ENCODE results near the gene RRAGC.

RRAGC gene, protein sequence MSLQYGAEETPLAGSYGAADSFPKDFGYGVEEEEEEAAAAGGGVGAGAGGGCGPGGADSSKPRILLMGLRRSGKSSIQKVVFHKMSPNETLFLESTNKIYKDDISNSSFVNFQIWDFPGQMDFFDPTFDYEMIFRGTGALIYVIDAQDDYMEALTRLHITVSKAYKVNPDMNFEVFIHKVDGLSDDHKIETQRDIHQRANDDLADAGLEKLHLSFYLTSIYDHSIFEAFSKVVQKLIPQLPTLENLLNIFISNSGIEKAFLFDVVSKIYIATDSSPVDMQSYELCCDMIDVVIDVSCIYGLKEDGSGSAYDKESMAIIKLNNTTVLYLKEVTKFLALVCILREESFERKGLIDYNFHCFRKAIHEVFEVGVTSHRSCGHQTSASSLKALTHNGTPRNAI

DNA sequence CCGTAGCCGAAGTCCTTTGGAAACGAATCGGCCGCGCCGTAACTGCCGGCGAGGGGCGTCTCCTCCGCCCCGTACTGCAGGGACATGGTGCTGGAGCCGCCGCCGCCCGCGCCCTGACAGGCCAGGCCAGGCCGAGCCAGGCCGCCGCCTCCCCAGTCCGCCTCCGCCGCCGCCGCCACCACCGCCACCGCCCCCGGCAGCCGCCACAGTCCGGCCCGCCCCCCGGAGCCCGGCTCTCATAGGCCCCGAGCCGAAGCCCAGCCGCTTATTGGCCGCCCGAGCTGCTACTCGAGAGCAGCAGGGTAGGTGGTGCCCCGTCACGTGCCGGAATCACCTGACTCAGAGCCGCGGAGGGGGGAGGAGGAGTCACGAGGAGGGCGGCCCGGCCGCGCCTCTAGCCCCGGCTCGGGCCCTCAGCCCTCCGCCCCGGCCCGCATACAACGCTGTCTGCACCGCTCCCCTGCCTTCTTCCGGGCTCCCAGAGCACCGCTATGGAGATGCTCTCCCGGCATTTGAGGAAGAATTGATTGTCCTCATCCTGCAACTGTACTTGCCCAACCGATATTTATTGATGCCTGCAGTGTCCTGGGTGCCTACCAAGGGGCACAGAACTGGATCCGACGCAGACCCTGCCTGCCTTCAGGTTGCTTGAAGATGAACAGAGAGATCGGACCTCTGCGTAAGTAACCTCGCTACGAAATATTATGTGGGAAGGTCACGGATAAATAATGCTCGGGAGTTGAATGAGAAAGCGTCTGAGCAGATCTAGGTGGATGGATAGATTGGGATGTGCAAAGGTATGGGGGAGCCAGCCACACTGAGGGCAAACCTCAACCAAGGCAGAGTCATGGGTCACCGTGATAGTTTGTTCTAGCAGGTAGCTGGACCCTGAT lies at the start of gene RRAGC:
Gene RRAGC, minus strand, starts transcription at position 212 of the 893 bp plus-strand sequence. Its CDS starts 126 bp downstream, at position 86.
- H3K4me3 ChIP-seq (ENCODE audit: low read depth, low read length), result peak within 1 kb of the TSS; percentile 97
- peak; percentile 92 for DNase-seq (ENCODE audit: low read depth)

DNA sequence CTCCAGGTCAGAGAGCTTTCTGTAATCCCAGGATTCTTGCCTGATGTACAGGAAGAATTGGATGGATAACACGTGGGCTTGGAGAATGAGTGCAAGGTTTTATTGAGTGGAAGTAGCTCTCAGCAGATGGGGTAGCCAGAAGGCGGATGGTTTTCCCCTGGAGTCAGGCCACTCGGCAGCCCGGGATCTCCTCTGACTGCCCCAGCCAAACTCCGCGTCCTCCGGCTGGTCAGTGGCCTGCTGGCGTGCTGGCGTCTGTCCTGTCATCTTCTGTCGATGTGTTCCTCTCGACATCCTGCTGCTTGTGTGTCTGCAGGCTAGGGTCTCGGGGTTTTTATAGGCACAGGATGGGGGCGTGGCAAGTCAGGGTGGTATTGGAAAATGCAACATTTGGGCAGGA lies 49.2 kb upstream of the RRAGC start:
- H3K4me3 ChIP-seq (ENCODE audit: low read depth, low read length), result no peak overlapping the region
- no peak for DNase-seq (ENCODE audit: low read depth)

DNA sequence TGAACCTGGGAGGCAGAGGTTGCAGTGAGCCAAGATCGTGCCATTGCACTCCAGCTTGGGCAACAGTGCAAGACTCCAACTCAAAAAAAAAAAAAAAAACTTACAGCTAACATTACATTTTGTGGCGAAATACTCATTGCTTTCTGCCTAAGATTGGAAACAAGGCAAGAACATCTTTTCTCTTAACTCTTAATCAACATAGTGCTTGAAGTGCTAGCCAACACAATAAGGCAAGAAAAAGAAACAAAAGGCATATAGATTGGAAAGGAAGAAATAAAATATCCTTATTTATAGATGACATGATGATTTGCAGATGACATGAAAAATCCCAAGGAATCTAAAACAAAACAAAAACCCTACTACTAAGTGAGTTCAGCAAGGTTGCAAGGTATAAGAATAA lies 46.4 kb upstream of the RRAGC start:
- DNase-seq (ENCODE audit: low read depth), result no peak
- no peak overlapping the region for H3K4me3 ChIP-seq (ENCODE audit: low read depth, low read length)

DNA sequence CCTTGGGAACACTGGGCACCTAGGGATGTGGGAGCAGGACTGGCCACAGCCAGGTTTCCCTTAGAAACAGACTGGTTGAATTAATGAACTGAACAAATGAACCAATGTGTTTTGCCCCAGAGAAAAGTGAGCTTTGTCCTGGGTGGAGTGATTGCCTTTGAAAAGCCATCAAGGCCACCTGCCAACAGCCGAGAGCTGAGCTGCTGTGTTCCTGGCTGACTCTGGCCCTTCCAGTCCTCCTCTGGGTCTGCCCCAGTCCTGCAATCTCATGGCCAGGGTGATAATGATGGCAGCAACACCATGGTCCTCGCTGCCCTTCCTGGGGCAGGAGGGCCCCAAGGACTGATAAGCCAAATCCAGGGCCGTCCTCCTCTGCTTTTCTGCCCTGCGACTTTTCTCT lies 40.0 kb upstream of the RRAGC start:
- H3K4me3 ChIP-seq (ENCODE audit: low read depth, low read length), result no peak overlapping the region
- no peak for DNase-seq (ENCODE audit: low read depth)

DNA sequence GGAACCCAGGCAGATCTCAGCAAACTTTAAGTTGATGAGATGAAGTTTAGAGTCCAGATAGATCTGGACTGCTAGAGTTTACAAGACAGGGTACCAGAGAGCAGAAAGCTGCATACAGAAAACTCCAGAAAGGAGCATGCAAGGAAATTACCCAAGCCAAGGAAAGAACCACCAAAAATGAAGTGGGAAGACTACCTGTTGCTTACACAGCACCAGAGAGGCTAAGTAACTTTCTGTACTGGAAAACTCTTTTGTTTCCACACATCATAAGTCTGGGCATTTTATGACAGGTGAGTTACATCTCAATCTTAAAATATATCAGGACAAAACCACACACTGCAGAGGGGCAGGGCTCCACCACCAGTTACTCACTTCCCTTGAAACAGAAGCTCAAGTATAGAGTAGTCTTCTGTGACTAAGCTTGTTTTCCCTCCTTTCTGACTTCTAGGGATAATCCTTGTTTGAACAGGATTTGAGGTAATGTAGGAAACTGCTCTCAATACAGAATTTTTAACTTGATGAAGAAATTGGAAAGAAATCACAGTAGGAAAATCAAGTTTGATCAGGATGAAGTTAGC lies 39.2 kb upstream of the RRAGC start:
- no peak for DNase-seq (ENCODE audit: low read depth)

DNA sequence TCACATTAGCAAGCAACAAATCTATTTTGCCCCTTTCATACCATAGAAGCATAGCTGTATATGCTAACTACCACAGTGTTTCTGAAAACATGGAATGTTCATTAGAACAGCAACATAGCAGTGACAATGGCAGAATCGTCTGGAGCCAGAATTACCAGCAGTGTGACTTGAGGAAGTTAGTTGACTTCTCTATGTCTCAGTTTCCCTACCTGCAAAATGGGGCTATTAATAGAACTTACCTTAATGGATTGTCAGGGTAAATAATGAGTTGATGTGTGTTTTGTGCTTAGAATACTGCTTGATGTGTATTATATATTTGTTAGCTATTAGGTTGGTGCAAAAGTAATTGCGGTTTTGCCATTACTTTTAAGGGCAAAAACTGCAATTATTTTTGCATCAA lies 36.6 kb upstream of the RRAGC start:
- H3K4me3 ChIP-seq (ENCODE audit: low read depth, low read length), result no peak overlapping the region
- no peak for DNase-seq (ENCODE audit: low read depth)

More for the DNA sequence above, 39.2 kb upstream of the RRAGC start:
- no peak overlapping the region for H3K4me3 ChIP-seq (ENCODE audit: low read depth, low read length)

DNA sequence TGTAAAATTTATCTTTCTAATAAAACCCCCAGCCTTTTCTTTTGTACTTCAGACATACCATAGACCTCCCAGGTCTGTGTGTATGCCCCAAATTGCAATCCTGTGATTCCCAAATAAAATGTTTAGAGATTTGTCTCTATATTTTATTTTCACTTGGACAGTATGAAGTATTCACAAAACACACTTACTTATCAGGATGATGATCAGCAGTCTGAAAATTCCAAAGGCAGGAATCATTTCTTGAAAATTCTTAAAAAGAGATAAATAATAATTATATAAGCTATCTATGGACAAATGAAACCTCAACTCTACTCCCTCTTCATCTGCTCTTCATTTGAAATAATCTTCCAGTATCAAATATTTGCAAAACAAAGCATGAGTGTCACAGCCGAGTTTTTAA lies 33.4 kb upstream of the RRAGC start:
- H3K4me3 ChIP-seq (ENCODE audit: low read depth, low read length), result no peak overlapping the region
- DNase-seq (ENCODE audit: low read depth), result no peak

DNA sequence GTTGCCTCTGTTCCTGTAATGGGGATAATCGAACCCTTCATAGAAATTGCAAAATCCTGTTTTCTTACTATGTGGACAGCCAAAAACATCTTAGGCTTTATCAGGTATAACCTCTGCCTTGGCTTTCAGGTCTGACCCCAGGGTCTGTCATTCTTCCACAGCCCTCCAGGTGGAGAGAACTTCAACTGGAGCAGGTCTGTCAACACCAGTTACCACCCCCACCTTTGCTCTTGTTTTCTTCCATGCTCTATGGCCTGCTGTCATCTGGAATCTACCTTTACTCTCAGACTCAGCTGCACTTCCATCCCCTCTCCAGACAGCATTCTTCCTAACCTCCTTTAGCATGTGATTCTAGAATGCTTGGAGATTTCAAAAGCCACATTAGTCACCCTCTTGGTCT lies 32.2 kb upstream of the RRAGC start:
- no peak for DNase-seq (ENCODE audit: low read depth)
- no peak overlapping the region for H3K4me3 ChIP-seq (ENCODE audit: low read depth, low read length)

DNA sequence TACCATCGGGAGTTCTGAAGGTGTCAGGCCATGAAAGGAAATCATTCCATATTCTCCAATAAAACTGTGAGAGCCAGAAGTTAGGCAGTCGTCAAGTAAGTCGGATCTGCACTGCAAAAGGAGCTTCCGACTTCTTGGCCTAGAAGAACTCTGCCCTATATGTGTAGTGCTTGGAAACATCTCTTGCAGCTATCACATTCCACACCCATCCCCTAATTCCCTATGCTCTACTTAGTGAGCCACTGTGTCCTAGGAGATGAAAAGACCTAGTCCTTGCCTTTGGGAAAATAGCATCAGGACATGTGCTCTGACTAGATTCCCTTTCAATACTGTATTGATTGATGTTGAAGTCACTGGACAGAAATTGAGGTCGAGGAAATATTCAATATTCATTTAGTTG lies 30.0 kb upstream of the RRAGC start:
- DNase-seq (ENCODE audit: low read depth), result no peak
- no peak overlapping the region for H3K4me3 ChIP-seq (ENCODE audit: low read depth, low read length)

DNA sequence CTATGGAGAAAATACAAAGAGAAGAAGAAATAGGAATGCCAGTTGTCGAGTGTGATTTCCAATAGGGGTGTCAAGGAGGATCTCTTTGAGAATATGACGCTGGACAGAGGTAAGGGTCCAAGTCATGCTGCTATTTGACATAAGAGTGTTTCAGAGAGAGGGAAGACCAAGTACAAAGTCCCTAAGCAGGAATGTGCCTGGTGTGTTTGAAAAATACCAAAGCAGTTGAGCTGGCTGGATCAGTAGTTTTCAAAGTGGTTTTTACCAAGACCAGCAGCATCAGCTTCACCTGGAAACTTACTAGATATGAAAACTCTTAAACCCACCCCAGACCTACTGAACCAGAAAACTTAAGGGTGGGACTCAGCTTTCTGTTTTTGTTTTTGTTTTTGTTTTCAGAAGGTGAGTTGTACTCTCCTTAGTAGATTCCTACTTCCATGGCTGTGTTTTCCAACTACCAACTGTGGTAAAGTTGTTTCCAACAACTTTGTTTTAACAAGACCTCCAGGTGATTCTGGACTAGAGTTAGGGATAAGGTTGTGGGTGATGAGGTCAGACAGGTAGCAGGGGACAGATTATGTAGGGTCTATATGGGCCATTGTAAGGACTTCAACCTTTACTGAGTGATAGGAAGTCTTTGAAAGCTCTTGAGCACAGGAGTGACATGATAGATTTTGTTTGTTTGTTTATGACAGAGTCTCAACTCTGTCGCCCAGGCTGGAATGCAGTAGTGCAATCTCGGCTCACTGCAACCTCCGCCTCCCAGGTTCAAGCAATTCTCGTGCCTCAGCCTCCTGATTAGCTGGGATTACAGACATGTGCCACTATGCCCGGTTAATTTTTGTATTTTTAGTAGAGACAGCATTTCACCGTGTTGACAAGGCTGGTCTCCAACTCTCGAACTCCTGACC lies 29.1 kb upstream of the RRAGC start:
- DNase-seq (ENCODE audit: low read depth), result no peak
- no peak overlapping the region for H3K4me3 ChIP-seq (ENCODE audit: low read depth, low read length)

DNA sequence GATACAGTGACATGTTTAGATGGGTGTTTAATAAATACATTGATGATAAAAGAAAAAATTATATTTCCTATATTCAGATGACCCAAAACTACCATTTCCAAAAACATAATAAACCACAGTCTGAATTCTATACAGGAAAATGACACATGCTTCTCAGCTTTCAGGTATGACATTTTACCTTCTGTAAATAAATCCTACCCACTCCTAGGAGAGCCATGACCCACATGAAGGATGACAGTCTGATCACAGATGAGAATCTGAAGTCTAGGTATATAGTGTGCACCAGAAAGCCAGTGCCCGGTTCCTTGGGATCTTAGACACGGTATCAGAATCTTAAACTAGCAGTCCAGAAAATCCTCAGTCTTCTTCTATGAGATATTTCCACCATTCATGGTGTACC lies 25.5 kb upstream of the RRAGC start:
- H3K4me3 ChIP-seq (ENCODE audit: low read depth, low read length), result no peak overlapping the region
- DNase-seq (ENCODE audit: low read depth), result no peak

DNA sequence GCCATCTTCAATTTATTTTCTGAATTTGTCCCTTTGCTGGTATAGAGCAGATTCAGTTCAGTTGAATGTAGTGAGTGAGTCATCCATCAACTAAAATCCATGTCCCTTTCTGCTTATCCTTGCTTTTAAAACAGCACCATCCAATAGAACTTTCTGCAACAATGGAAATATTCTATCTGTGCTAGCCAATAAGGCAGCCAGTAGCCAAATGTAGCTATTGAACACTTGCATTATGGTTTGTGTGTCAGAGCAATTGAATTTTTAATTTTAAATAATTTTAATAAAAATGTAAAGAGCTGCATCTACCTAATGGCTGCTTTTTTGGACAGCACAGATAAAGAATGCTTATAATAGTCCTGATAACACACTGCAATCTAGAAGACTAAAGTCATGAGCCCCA lies 21.9 kb upstream of the RRAGC start, which contains the start of gene GJA9:
Gene GJA9, minus strand, starts transcription at position 101 of the 400 bp plus-strand sequence. CDS start 5,489 bp downstream, outside the sequence.
- DNase-seq (ENCODE audit: low read depth), result no peak

DNA sequence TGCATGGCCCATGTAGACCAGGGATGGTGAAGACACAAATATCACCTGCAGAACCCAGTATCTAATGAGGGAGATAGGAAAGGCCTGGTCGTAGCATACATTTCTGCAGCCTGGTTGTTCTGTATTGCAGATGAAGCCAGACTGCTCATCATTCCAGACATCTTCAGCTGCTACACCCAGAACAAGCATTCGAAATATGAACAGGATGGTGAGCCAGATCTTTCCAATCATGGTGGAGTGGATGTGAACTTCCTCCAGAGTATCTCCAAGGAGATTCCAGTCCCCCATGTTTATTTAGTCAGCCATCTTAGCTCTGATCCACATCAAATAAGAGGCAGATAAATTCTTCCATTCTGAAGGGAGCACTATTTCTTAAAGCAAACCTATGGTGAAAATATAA lies 16.2 kb upstream of the RRAGC start:
- DNase-seq (ENCODE audit: low read depth), result no peak

More for the DNA sequence above, 21.9 kb upstream of the RRAGC start, which contains the start of gene GJA9:
- no peak within 1 kb of the TSS for H3K4me3 ChIP-seq (ENCODE audit: low read depth, low read length)

DNA sequence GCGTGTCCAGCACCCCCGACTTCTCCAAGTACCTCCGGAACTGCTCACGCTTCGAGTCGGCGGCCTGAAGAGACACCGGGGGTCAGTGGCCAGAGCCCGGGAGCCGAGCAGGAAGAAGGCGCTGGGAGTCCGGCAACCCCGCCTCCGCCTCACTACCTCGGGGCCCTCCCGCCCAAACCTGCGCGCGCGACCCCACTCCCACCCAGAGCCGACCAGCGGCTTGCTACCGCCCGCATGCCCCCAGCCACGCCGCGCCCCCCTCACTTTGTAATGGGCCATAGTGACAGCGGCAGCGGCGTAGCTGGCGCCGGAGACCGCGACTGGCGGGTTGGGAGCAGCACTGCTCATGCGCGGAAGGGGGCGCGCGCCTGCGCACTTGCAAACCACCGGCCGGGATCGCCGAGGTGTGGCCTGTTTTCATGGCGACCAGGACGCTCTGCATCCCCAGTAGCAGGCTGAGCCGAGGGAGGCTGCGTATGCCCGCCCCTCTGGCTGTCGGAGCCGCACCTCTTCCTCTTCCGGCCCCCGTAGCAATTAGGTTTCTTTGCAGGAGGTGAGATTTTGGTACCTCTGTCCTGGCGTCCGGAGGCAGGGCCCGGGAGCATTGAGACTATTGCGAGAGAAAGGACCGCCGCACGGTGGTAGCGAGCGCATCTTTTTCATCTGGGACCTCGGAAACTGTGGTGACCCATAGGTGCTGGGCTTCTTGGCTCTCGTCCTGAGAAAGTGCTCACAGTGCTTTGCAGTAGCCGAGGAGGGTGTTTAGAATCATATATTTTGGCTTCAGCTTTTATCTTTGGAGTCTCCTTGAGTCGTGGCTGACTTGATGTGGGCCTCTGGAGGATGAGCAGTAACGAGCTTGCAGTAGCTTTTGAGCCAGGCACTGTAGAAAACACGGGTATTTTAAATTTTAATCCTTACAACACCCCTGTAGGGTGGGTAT lies 13.7 kb upstream of the RRAGC start, which contains the start of gene MYCBP:
Gene MYCBP, minus strand, starts transcription at position 322 of the 943 bp plus-strand sequence. Its CDS starts 43 bp downstream, at position 279.
- peak; percentile 87 for DNase-seq (ENCODE audit: low read depth)

More for the DNA sequence above, 16.2 kb upstream of the RRAGC start:
- H3K4me3 ChIP-seq (ENCODE audit: low read depth, low read length), result no peak overlapping the region

DNA sequence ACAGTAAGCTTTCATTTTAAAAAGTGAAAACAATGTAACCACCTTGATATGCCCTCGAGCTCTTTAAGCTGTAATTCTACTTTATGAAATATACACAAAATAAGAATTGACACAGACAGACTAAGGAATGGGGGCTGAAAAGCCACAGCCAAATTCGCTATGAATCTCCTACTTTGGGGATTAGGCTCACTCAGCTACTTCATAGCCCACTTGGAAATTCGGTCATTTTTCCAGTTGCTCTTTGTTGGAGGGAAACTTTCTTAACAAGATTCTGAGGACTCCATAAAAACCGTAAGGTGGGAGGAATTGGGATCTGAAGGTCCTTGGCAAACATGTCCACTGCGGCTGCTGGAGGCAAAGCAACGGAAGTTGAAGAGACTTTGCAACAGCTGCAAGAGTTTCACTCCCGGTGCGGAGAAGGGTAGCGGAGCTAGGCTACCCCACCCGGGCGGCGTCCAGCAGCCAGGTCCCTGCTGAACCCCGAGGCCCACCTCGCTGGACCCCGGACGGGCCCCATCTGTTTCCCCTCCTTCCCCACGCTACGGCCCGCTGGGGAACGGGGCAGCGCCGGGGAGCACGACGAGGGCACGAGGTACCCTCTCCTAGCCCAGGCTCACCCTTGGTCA lies 12.9 kb upstream of the RRAGC start:
- DNase-seq (ENCODE audit: low read depth), result no peak
- peak overlapping the region; percentile 78 for H3K4me3 ChIP-seq (ENCODE audit: low read depth, low read length)

More for the DNA sequence above, 13.7 kb upstream of the RRAGC start, which contains the start of gene MYCBP:
- H3K4me3 ChIP-seq (ENCODE audit: low read depth, low read length), result peak within 1 kb of the TSS; percentile 78

DNA sequence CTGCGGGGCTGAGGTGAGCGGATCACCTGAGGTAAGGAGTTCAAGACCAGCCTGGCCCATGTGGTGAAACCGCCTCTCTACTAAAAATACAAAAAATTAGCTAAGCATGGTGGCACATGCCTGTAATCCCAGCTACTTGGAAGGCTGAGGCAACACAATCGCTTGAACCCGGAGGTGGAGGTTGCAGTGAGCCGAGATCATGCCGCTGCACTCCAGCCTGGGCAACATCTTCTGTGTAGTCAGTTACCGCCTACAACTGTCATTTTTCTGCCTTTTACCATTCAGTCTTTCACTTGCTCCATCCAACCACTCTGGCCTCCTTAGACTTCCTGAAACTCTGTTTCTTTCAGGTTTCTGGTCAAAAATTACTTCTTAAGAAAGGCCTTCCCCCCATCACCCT lies 11.4 kb upstream of the RRAGC start:
- no peak overlapping the region for H3K4me3 ChIP-seq (ENCODE audit: low read depth, low read length)
- DNase-seq (ENCODE audit: low read depth), result no peak

DNA sequence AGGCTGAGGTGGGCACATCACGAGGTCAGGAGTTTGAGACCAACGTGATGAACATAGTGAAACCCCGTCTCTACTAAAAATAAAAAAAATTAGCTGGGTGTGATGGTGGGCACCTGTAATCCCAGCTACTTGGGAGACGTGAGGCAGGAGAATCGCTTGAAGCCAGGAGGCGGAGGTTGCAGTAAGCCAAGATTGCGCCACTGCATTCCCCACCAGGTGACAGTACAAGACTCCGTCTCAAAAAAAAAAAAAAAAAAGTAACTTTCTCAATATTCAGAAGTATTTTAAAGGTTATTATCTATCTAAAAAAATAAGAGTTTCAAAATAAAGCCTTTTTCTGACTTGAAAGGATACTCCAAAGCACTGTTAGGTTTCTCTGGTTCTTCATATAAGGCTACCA lies 7.6 kb upstream of the RRAGC start:
- DNase-seq (ENCODE audit: low read depth), result no peak
- H3K4me3 ChIP-seq (ENCODE audit: low read depth, low read length), result no peak overlapping the region

All from skeletal muscle cell (primary cell).